ENCODE results near the gene ZNF740.

ZNF740 gene

DNA sequence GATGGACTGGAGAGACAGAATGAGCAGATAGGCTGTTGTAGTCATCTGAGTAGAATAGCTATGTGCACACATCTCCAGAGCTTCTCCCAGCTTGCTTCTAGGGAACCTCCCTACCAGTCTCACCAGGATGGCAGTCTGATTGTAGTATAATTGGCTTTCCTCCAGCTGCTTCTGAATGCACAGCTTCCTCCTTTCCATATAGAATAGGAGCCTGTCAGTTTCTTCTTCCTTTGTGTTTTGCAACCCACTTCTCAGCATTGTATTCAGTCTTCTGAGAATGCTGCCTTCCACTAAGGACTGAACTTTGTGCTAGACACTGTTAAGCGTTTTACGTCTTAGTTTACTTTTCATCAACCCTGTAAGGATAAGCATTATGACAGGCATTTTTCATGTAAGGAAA, 2.4 kb downstream of the ZNF740 start:
- 92 to 97% methylated on average over 2 of the region's 2 CpGs for WGBS, 2 experiments
- no peaks in the 10 kb centered on the region for H3K27me3 ChIP-seq (ENCODE audit: control insufficient read depth, insufficient read depth, low read length, poor library complexity, severe bottlenecking)
- no peaks in the 10 kb centered on the region for H3K9me3 ChIP-seq (ENCODE audit: control insufficient read depth, low read length)
- no peak overlapping the region for H3K27ac ChIP-seq (ENCODE audit: insufficient read depth, low read depth, low read length, poor library complexity, severe bottlenecking)
- H3K36me3 ChIP-seq (ENCODE audit: control insufficient read depth, insufficient read depth, low read length): peaks cover 48% of the 10 kb centered on the region
- H3K4me3 ChIP-seq (ENCODE audit: insufficient read depth, low read depth, low read length): peak overlapping the region; percentile 8
- H3K4me1 ChIP-seq (ENCODE audit: control insufficient read depth, insufficient read depth, low read length): peaks cover 26% of the 10 kb centered on the region

DNA sequence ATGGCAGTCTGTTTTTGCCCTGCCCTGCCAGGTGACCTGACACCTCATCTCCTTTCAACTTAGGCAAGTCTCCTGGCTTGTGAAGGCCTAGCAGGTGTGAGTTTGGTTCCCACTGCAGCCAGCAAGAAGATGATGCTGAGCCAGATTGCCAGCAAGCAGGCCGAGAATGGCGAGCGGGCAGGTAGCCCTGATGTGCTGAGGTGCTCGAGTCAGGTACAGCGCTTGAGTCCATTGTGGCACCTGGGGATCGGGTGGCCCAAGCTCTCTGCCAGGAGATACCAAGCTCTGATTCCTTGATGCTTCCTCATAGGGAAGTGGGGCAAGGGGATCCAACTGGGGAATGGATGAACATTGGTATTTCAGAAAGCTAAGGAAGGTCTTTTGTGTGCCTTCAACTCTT, 4.3 kb downstream of the ZNF740 start:
- WGBS, 2 experiments: 94 to 96% methylated on average over 6 of the region's 6 CpGs

DNA sequence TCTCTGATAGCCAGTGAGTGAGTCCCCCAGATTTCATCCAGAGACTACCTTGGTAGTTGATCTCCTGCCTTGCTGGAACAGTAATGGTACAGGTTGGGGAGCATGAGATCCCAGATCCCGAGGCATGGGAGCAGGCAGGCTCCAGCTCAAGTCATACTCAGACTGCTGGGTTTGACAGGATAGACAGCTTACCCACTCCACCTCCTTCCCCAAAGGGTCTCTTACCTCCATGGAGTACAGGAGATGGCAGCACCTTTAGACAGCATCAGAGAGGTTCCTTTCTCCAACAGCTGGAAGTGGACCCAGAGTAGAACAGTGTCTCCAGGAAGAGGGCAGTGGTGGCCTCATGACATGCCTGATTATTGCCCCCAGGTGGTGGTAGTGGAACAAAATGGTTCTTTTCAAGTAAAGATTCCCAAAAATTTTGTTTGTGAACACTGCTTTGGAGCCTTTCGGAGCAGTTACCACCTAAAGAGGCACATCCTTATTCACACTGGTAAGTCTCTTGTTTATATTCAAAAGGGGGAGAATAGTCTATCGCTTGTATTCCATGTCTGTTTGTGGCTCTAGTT, 5.1 kb downstream of the ZNF740 start:
- peaks cover 21% of the 10 kb centered on the region for H3K4me1 ChIP-seq (ENCODE audit: control insufficient read depth, insufficient read depth, low read length)
- peaks cover 48% of the 10 kb centered on the region for H3K36me3 ChIP-seq (ENCODE audit: control insufficient read depth, insufficient read depth, low read length)
- no peaks in the 10 kb centered on the region for H3K9me3 ChIP-seq (ENCODE audit: control insufficient read depth, low read length)
- H3K27ac ChIP-seq (ENCODE audit: insufficient read depth, low read depth, low read length, poor library complexity, severe bottlenecking): no peak overlapping the region
- H3K4me3 ChIP-seq (ENCODE audit: insufficient read depth, low read depth, low read length): no peak overlapping the region
- H3K27me3 ChIP-seq (ENCODE audit: control insufficient read depth, insufficient read depth, low read length, poor library complexity, severe bottlenecking): no peaks in the 10 kb centered on the region
- 91 to 97% methylated on average over 3 of the region's 3 CpGs for WGBS, 2 experiments

More for the DNA sequence above, 4.3 kb downstream of the ZNF740 start:
- Histone ChIP-seq H3K4me3 (ENCODE audit: insufficient read depth, low read depth, low read length) (no peak overlapping the region), H3K27me3 (ENCODE audit: control insufficient read depth, insufficient read depth, low read length, poor library complexity, severe bottlenecking) (no peaks in the 10 kb centered on the region), H3K9me3 (ENCODE audit: control insufficient read depth, low read length) (no peaks in the 10 kb centered on the region), H3K36me3 (ENCODE audit: control insufficient read depth, insufficient read depth, low read length) (peaks cover 48% of the 10 kb centered on the region), H3K27ac (ENCODE audit: insufficient read depth, low read depth, low read length, poor library complexity, severe bottlenecking) (no peak overlapping the region), H3K4me1 (ENCODE audit: control insufficient read depth, insufficient read depth, low read length) (peaks cover 22% of the 10 kb centered on the region)

DNA sequence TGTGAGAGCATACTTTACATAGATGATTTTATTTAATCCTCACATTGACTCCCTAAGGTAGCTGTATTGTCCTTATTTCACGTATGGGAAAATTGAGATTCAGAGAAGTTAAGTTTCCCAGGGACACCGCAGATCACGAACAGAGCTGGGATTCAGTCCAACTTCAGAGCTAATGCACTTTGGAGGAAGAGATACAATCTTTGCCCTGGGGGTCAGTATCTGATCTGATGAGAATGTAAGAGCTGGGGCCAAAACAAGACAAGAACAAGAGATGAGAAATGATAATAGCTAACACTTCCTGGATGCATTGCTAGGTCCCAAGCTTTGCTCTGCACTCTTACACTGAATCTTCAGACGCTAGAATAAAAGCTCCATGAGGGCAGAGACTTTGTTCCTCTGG, 6.2 kb downstream of the ZNF740 start:
- peaks cover 17% of the 10 kb centered on the region for H3K4me1 ChIP-seq (ENCODE audit: control insufficient read depth, insufficient read depth, low read length)
- no peak overlapping the region for H3K27ac ChIP-seq (ENCODE audit: insufficient read depth, low read depth, low read length, poor library complexity, severe bottlenecking)
- H3K4me3 ChIP-seq (ENCODE audit: insufficient read depth, low read depth, low read length): no peak overlapping the region
- peaks cover 48% of the 10 kb centered on the region for H3K36me3 ChIP-seq (ENCODE audit: control insufficient read depth, insufficient read depth, low read length)
- WGBS, 2 experiments: 94 to 97% methylated on average over 4 of the region's 4 CpGs
- no peaks in the 10 kb centered on the region for H3K27me3 ChIP-seq (ENCODE audit: control insufficient read depth, insufficient read depth, low read length, poor library complexity, severe bottlenecking)
- no peaks in the 10 kb centered on the region for H3K9me3 ChIP-seq (ENCODE audit: control insufficient read depth, low read length)

DNA sequence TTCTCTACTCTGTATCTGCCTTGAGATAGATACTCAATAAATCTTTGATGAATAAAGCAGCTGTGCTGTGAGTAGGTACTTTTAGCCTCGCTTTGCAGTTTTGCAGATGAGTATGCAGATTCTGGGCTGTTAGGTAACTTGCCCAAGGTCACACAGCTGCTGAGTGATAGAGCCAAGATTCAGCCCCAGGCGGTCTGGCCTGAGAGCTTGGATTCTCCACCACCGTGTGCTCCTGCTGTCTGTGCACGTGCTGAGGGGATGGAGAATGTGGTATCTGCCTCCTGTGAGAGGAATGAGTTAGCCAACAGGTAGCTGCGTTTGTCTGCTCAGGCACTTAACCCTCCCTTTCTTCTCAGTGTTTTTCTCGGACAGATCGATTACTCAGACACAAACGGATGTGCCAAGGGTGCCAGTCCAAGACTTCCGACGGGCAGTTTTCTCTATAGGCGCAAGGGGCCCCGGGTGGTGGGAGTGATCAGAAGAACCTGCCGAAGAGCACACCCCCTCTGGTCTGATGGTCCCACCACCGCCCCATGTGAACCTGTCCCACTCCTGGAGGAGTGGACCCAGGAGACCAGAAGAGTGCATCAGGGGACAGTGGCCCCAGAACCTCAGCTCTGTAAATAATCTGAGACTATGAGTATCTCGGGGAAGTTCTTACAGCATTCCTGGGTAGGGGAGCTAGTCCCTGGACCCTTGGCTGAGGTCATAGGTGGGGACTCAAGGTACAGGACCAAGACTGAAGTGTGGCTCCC, 6.8 kb downstream of the ZNF740 start:
- peaks cover 43% of the 10 kb centered on the region for H3K36me3 ChIP-seq (ENCODE audit: control insufficient read depth, insufficient read depth, low read length)
- no peaks in the 10 kb centered on the region for H3K9me3 ChIP-seq (ENCODE audit: control insufficient read depth, low read length)
- no peak overlapping the region for H3K4me3 ChIP-seq (ENCODE audit: insufficient read depth, low read depth, low read length)
- H3K27me3 ChIP-seq (ENCODE audit: control insufficient read depth, insufficient read depth, low read length, poor library complexity, severe bottlenecking): no peaks in the 10 kb centered on the region
- H3K27ac ChIP-seq (ENCODE audit: insufficient read depth, low read depth, low read length, poor library complexity, severe bottlenecking): no peak overlapping the region
- WGBS, 2 experiments: 94% methylated on average over 15 of the region's 15 CpGs
- H3K4me1 ChIP-seq (ENCODE audit: control insufficient read depth, insufficient read depth, low read length): peaks cover 12% of the 10 kb centered on the region

DNA sequence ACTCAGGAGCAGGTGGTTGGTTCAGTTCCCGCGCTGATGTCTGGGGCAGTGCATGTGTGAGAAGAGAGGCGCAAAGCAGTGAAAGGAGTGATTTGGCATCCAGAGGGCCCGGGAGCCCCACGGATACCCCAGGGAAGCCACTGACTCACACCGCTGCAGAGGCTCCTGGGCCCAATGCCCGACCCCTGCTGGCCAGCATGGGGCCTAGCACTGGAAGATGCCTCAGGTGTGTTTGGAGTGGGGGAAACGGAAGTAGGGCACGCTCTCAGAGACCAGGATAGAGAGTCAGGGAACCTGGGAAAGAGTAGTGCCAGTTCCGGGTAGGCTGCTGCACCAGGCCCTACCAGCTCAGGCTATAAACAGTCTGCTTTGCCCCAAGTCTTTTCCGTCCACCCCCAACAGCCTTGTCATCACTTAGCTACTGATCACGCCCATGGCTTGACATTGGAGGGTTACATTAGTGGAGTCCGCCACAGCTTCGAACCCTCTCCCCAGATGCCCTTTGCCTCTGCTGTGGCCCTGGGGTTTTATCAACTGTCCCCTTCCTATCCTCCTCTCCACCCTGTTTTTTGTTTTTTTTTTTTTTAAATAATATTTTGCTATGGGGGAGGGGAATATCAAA, 9.7 kb downstream of the ZNF740 start:
- Histone ChIP-seq H3K9me3 (ENCODE audit: control insufficient read depth, low read length) (no peaks in the 10 kb centered on the region), H3K27me3 (ENCODE audit: control insufficient read depth, insufficient read depth, low read length, poor library complexity, severe bottlenecking) (peaks cover 5% of the 10 kb centered on the region), H3K4me3 (ENCODE audit: insufficient read depth, low read depth, low read length) (no peak overlapping the region), H3K4me1 (ENCODE audit: control insufficient read depth, insufficient read depth, low read length) (peaks cover 3% of the 10 kb centered on the region), H3K27ac (ENCODE audit: insufficient read depth, low read depth, low read length, poor library complexity, severe bottlenecking) (no peak overlapping the region), H3K36me3 (ENCODE audit: control insufficient read depth, insufficient read depth, low read length) (peaks cover 27% of the 10 kb centered on the region)
- WGBS, 2 experiments: 51 to 52% methylated on average over 14 of the region's 14 CpGs

DNA sequence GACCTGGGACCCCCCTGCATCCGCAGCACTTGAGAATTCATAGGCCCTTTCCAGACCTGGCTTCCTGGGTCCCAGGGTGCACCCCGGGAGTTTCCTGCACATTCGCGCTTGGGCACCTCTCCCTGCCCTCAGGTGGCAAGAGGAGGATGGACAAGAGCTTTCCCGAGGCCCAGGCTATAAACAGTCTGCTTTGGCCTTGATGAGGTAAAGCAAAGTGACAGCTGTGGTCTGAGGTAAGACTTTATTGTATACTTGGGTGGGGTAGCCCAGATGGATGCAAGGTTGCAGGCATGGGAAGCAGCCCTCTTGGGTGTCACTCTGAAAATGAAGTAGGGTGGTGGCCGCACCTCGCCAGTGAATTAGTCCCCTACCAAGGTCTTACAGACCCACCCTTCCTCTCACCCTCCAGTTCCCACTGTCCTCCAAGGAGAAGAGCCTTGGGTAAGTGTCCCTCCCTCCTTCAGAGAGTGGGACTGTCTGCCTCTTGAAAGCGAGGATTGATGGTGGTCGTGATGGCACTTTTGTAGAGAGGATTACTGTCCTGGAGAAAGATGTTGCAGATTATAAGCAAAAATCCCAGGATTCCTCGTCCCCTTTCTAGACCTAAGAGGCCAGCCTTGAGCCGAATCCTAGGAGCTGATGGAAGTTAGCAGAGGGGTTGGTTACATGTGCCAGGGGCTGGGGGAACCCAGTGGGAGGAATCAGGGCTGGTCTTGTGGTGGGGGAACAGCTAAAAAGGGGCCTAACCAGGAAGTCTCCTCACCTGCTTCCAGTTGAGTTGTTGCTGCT, 10.8 kb downstream of the ZNF740 start:
- H3K27ac ChIP-seq (ENCODE audit: insufficient read depth, low read depth, low read length, poor library complexity, severe bottlenecking): no peak overlapping the region
- no peak overlapping the region for H3K4me3 ChIP-seq (ENCODE audit: insufficient read depth, low read depth, low read length)
- no peaks in the 10 kb centered on the region for H3K9me3 ChIP-seq (ENCODE audit: control insufficient read depth, low read length)
- peaks cover 3% of the 10 kb centered on the region for H3K4me1 ChIP-seq (ENCODE audit: control insufficient read depth, insufficient read depth, low read length)
- H3K36me3 ChIP-seq (ENCODE audit: control insufficient read depth, insufficient read depth, low read length): peaks cover 17% of the 10 kb centered on the region
- WGBS, 2 experiments: 95 to 96% methylated on average over 11 of the region's 11 CpGs
- H3K27me3 ChIP-seq (ENCODE audit: control insufficient read depth, insufficient read depth, low read length, poor library complexity, severe bottlenecking): peaks cover 15% of the 10 kb centered on the region

DNA sequence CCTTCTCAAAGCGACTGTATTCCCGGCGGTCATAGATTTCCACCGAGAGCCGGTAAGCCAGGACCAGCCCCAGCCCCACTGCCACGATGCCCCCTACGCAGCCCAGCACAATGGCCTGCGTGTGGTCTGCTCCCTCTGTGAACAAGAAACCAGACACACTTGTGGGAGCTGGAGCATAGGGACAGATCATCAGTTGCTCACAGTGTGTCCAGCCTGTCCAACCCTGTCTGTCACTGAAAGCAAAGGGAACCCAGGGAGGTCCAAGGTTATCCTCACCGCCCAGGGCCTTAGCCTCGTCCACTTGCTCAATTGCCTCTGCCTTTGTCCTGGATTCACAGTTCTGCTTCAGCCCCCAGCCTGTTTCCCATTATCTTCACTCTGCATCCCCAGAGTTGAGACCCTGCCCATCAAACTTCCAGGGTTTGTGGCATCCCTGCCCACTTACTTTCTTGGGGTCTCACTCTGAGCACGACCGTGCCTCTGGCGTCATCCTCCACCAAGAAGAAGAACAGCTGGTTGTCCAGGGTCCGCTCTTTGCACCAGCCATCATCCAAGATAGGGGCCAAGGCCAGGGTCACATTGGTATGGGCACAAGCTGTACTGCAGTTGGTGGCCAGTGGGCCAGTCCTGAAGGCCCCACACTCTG, 11.5 kb downstream of the ZNF740 start:
- H3K4me1 ChIP-seq (ENCODE audit: control insufficient read depth, insufficient read depth, low read length): peaks cover 3% of the 10 kb centered on the region
- H3K4me3 ChIP-seq (ENCODE audit: insufficient read depth, low read depth, low read length): no peak overlapping the region
- 94 to 96% methylated on average over 14 of the region's 14 CpGs for WGBS, 2 experiments

DNA sequence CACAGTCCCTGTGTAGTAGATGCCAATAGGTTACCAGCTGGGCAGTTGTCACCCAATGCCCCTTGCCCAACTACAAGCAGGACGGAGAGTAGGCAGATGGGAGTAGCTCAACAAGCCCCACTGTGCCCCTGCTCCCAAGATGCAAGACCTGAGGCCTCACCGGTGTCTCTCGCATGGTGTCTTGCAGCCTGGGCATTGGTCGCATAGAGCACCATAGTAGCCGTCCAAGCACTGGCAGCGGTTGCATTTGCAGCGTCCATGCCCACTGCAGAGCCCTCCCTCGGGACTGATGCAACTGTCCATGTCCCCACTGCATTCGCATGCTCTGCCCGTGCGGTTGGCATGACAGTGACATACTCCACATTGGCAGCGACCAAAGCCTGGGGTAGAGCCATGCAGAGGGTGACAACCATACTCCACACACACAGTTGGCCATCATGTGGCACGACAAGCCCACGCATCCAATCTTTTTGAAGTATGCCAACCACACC, 12.1 kb downstream of the ZNF740 start:
- WGBS, 2 experiments: 95% methylated on average over 14 of the region's 14 CpGs

More for the DNA sequence above, 11.5 kb downstream of the ZNF740 start:
- no peak overlapping the region for H3K27ac ChIP-seq (ENCODE audit: insufficient read depth, low read depth, low read length, poor library complexity, severe bottlenecking)
- no peaks in the 10 kb centered on the region for H3K9me3 ChIP-seq (ENCODE audit: control insufficient read depth, low read length)
- H3K27me3 ChIP-seq (ENCODE audit: control insufficient read depth, insufficient read depth, low read length, poor library complexity, severe bottlenecking): peaks cover 22% of the 10 kb centered on the region
- H3K36me3 ChIP-seq (ENCODE audit: control insufficient read depth, insufficient read depth, low read length): peaks cover 10% of the 10 kb centered on the region

More for the DNA sequence above, 12.1 kb downstream of the ZNF740 start:
- peaks cover 3% of the 10 kb centered on the region for H3K4me1 ChIP-seq (ENCODE audit: control insufficient read depth, insufficient read depth, low read length)
- peaks cover 4% of the 10 kb centered on the region for H3K36me3 ChIP-seq (ENCODE audit: control insufficient read depth, insufficient read depth, low read length)
- no peak overlapping the region for H3K27ac ChIP-seq (ENCODE audit: insufficient read depth, low read depth, low read length, poor library complexity, severe bottlenecking)
- no peak overlapping the region for H3K4me3 ChIP-seq (ENCODE audit: insufficient read depth, low read depth, low read length)
- H3K27me3 ChIP-seq (ENCODE audit: control insufficient read depth, insufficient read depth, low read length, poor library complexity, severe bottlenecking): peaks cover 28% of the 10 kb centered on the region
- no peaks in the 10 kb centered on the region for H3K9me3 ChIP-seq (ENCODE audit: control insufficient read depth, low read length)
